ENCODE results near the gene RSPO4.

RSPO4 gene

DNA sequence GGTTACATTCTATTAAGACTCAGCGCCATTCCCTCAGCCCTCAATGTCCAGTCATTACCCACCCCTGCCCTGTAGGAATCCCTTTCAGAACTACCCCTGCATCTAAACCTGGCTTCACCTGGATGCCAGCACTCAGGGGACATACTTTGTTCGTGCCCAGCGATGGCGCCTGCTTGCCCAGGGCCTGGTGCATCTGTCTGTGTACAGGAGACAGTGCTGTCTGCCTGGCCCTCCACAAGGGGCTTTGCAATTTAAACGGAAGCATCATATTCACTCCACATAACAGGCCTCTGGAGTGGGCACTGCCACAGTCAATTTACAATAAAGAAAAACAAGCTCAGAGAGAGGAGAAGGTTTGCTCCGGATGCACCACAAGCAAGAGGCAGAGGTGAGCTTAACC lies 4.6 kb downstream of the RSPO4 start:
- TF ChIP-seq, protein P1, sequence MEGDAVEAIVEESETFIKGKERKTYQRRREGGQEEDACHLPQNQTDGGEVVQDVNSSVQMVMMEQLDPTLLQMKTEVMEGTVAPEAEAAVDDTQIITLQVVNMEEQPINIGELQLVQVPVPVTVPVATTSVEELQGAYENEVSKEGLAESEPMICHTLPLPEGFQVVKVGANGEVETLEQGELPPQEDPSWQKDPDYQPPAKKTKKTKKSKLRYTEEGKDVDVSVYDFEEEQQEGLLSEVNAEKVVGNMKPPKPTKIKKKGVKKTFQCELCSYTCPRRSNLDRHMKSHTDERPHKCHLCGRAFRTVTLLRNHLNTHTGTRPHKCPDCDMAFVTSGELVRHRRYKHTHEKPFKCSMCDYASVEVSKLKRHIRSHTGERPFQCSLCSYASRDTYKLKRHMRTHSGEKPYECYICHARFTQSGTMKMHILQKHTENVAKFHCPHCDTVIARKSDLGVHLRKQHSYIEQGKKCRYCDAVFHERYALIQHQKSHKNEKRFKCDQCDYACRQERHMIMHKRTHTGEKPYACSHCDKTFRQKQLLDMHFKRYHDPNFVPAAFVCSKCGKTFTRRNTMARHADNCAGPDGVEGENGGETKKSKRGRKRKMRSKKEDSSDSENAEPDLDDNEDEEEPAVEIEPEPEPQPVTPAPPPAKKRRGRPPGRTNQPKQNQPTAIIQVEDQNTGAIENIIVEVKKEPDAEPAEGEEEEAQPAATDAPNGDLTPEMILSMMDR (IDR thresholded peaks at IDR 0.05; ENCODE audit: extremely low read depth, insufficient read depth, missing control alignments): no peak
- no peak for DNase-seq (ENCODE audit: low spot score)
- in situ Hi-C loops (cut with MboI; ENCODE audit: low pct_unique_long_range_greater_than_20kb, low sequenced_read_pairs, unreplicated experiment): no loop called here

DNA sequence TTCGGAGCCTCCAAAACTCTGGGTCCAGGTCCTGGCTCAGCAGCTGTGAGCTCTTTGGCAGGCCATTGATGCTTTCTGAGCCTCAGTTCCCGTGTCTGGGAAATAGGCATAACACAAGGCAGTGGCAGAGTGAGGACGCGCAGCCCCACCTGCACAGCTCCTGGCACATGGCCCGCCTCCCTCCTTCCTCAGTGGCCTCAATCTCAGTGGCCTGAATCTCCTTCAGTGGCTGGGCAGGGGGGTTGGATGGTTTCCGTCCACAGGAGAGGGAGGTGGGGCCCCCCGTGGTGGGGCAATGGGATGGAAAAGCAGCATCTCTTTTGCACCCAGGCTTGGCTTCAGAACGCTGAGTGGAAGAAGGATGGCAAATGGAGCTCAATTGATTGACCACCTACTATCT lies 5.1 kb downstream of the RSPO4 start:
- DNase-seq (ENCODE audit: low spot score): no peak
- TF ChIP-seq, protein P1 (IDR thresholded peaks at IDR 0.05; ENCODE audit: extremely low read depth, insufficient read depth, missing control alignments): no peak
- in situ Hi-C loops (cut with MboI; ENCODE audit: low pct_unique_long_range_greater_than_20kb, low sequenced_read_pairs, unreplicated experiment): no loop called here

DNA sequence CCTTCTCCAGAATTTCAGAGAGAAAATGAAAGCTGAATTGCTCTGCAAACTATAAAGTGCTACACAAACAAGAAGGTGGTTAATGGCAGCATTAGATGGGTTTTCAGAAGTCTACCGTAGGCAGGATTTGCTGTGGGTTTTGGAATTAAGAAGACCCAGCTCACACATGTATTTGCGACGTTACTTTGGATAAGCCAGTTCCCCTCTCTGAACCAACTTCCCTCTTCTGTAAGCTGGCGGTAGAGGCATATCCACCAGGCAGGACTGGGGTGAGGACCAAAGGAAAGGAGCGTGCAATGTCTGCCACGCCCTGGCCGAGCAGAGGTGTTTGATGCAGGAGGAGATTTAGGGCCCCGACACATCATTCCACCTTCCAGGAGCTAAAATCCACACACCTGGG lies 6.9 kb downstream of the RSPO4 start:
- DNase-seq (ENCODE audit: low spot score): no peak
- in situ Hi-C loops (cut with MboI; ENCODE audit: low pct_unique_long_range_greater_than_20kb, low sequenced_read_pairs, unreplicated experiment): no loop called here

GRCh38 chr20:992801-993535 lies 9.1 kb downstream of the RSPO4 start:
- in situ Hi-C loops (cut with MboI; ENCODE audit: low pct_unique_long_range_greater_than_20kb, low sequenced_read_pairs, unreplicated experiment): no loop called here
- TF ChIP-seq, protein P1 (IDR thresholded peaks at IDR 0.05; ENCODE audit: extremely low read depth, insufficient read depth, missing control alignments): no peak
- no peak for DNase-seq (ENCODE audit: low spot score)

More for the DNA sequence above, 6.9 kb downstream of the RSPO4 start:
- TF ChIP-seq, protein P1 (IDR thresholded peaks at IDR 0.05; ENCODE audit: extremely low read depth, insufficient read depth, missing control alignments): no peak

GRCh38 chr20:991850-992249 lies 10.3 kb downstream of the RSPO4 start:
- no peak for DNase-seq (ENCODE audit: low spot score)
- TF ChIP-seq, protein P1 (IDR thresholded peaks at IDR 0.05; ENCODE audit: extremely low read depth, insufficient read depth, missing control alignments): no peak
- in situ Hi-C loops (cut with MboI; ENCODE audit: low pct_unique_long_range_greater_than_20kb, low sequenced_read_pairs, unreplicated experiment): no loop called here

GRCh38 chr20:990293-990959 lies 11.7 kb downstream of the RSPO4 start:
- TF ChIP-seq, protein P1 (IDR thresholded peaks at IDR 0.05; ENCODE audit: extremely low read depth, insufficient read depth, missing control alignments): no peak
- in situ Hi-C loops (cut with MboI; ENCODE audit: low pct_unique_long_range_greater_than_20kb, low sequenced_read_pairs, unreplicated experiment): no loop called here
- DNase-seq (ENCODE audit: low spot score): no peak
